NCI-H1694 (cell line): ENCODE measurements around the gene RSPRY1.
"Not testable (repeated sequence)": the region's sequence is repeated elsewhere in the genome, so short reads cannot be mapped to it uniquely, and the experiment has no call there.

Experiments
- DNase-seq: peaks from one replicate; lab custom pipeline; 2025; lab: John Stamatoyannopoulos, UW

RSPRY1 gene

DNA sequence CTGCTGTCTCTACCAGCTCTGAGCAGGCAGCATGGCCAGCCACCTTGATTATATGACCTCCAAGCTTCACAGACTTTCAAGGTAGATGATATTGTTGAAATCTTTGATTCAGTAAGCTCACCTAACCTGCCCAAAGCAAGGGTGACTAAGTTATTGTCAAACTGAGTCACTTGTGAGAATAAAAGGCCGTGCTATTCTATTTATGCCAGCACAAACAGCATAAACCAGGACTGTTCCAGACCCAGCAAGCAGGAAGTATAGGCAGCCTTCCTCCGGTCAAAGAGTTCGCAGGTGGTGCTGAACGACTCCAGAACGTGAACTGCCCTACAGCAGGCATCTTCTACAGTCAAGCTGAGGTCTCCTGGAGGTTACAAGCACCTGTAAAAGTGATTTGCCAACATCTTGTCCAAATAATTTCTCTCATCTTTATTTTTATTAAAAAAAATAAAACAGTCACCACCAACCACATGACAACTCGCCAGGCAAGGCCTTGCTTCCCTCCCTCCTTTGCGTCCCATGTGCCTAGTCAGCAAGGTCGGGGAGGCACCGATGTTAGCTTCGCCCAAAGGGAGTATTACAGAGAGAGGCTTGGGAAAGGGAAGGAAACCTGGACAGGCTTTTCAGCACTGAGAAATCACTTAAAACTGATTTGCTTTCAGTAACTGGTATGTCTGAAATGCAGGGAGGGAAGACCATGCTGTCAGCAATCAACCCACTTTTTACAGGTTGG lies 69.7 kb downstream of the RSPRY1 start:
- no peak for DNase-seq

DNA sequence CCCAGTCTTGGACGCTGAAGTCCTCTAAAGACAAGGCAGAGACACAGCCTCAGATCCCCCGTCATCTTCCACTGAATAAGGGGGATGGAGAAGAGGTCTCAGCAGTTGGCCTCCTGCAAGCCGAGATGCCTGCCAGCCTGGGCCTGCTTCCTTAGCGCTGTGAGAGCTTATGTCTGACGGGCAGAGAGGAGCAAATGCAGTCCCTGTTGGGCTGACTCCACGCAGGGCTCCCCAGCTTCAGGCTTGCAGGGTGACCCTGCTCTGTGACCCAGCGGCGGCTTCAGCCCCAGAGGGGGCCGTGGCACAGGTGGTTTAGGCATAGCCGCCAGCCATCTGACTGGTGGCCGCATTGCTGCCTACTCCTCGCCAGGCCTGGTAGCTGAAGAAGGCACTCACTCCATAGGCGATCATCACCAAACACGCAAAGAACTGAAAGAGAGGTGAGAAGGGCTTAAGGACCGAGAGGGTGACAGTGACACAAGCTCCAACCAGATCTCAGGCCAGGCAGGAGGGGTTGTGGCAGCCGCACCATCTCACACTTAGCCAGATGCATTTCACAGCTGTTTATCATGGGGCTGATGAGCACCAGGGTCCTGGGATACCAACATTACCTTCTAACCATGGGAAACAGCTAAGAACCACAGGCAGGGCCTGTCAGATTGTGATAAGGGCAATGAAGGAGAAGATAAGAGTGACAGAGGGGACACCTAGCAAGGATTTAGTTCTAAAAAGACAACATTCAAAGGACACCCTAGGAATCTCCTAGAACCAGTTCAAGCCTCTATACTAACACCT lies 70.7 kb downstream of the RSPRY1 start:
- DNase-seq = no peak

DNA sequence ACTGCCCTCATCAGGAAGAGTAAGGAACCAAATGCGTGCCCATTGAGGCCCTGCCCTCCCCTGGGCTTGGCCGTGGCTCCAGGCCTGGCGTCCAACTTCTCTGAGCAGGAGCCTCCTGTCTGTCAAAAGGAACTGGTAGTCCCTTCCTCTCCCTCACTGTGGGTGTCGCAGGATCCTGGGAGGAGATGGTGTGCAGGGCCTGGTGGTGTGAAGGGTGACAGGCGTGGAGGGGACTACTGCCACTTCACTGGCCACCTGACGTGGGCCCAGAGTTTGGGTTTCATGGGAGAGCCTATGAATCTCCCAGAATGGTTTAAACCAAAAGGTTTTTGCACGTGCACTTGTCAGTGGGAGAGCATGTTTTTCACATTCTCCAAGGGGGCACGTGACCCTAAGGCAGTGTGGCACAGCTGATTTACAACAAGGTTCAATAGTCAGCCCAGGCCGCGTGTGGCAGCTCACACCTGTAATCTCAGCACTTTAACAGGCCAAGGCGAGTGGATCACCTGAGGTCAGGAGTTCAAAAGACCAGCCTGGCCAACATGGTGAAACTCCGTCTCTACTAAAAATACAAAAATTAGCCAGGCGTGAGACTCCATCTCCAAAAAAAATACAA lies 71.4 kb downstream of the RSPRY1 start:
- no peak for DNase-seq

DNA sequence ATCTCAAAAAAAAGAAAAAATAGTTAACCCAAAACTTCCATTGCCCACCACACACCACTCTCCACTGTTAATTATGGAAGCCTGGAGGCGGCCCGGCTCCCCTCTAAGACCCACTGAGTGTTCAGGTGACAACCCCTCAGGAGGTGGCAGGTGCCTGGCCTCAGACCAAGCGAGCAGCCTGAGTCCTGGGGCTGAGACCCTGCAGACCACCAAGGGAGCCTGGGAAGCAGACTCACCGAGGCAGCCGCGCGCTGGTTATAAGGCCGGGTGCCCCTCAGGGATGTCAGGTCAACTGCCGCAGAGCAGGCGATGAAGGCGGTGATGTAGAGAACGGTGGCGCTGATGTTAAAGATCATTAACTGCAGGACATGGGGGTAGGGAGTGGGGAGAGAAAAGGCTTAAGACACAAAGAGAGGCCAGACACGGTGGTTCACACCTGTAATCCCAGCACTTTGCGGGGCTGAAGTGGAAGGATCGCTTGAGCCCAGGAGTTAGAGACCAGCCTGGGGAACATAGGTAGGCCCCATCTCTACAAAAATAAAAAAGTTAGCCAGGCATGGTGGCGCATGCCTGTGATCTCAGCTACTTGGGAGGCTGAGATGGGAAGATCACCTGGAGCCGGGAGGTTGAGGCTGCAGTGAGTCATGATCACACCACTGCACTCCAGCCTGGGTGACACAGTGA lies 72.2 kb downstream of the RSPRY1 start:
- DNase-seq = no peak

DNA sequence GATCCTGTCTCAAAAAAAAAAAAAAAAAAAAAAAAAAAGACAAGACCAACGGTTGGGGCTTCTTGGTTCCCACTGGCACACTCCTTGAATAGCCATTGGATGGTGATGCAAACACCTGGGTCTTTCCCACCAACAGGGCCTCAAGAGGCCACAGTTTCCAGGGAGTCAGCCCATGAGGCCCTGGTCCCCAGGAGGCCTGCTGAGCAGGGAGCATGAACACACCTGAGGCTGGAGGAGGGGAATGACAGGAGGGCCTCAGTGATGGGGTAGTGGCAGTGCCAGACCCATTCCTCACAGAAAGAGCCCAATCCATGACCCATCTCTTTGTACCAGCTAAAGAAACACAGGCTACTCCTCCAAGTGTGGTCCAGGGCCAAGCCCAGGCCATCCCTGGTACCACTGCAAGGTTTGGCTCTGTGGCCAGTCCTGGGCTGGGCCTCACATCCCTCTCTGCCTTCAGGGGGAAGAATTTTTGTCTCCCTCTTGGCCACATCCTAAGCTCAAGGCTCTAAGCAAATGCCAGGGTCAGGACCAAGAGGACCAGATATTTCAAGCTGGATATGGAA lies 72.9 kb downstream of the RSPRY1 start:
- no peak for DNase-seq

DNA sequence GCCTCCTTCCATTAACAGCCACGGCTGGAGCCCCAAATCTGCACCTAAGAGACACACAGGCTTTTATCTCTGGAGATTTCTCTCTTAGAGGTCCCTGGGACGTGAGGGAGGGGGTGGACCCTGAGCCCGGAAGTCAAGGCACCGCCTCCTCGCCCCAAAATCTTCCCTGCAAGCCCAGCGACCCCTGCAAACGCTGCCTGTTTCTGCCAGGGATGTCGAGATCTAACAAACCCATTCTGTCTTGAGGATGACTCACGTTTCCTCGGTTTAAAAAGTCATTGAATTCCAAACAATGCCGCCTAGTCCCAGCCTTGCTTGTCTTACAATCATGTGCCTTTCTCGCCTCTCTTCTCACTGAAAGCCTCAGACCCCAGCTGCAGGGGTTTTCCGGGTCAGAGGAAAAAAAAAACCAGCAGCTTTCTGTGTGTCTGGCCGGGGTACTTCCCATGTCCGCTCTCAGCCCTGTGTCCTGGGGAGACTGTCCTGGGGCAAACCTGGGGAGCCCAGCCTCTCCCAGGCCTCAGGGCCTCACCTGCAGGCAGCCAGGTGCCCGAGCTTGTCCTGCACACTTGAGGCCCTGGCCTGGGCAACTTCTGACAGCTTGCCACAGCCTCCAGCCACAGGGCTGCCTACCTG lies 74.3 kb downstream of the RSPRY1 start:
- DNase-seq = no peak

DNA sequence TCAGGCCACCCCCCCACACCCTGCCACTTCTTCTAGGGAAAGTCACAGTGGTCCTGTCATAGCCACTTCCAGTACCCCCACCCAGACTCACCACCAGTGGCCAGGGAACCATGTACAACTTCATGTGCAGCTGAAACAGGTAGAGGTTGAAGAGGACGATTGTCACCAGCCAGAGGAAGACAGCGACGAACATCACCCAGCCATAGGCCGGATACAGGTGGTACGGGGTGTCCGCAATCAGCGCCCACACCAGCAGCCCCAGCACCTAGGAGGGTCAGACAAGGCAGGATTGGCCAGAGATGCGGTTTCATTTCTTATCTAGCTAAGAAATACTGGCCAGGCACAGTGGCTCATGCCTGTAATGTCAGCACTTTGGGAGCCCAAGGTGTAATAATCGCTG lies 75.7 kb downstream of the RSPRY1 start:
- no peak for DNase-seq

DNA sequence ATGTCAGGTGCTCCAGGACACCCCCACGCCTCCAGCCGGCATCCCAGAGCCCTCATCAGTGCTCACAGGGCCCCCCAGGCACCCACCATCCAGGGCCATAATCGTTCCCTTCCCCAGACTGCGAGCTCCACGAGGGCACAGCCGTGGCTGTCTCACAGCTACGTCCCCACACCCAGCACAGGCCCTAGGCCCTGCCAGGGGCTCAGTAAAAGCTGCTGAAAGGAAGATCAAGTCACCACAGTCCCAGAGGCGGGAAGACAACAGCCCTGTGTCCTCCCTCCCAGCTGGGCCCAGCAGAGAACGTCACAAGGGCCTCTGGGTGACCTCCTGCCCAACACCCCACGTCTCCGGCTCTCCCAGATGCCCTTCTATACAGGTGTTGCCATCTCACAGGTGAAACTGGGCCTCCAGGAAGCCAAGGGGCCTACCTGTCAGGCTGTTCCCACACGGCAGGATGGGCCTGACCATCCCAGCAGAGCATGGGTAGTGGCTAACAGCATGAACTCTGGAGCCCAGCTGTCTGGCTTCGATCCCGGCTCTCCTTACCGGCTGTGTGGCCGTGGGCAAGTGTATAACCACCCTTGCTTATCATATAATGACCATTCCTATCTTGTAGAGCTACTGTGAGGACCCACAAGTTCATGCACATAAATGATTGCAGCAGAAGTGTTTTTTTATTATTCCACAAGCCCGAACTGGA lies 76.9 kb downstream of the RSPRY1 start:
- no peak for DNase-seq

DNA sequence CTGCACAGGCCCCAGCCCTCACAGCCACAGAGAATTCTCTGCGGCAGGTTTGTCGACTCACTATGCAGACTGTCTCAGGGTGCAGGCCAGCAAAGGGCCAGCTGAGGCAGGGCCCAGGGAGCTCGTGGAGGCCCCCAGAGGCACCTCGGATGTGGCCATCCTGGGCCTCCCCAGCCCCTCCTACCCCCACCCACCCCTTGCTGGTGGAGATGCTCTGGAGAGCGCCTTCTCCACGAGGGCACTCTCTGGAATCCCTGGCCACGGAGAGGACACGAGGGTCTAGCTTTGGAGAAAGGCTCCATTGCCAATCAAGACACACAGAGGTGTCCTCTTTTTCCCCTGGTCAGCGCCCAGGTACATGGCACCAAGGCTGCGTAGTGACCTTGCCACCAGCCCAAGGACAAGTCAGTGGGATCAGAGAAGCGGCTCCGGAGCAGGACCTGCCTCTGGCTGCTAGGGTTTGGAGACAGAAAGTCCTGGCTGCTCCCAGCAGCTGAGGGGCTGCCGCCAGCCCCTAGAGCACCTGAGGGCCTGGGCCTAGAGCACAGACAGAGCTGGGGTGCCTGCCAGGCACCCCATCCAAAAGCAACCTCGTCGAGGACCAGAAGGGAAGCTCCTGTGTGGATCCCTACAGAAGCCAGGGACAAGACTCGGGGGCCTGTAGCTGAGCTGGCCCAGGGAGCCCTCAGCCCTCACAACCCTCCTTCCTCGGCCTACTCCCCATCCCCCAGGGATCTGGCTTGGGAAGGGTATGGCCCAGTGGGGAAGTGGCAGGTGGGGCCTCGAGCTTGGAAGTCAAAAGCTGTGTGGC lies 77.6 kb downstream of the RSPRY1 start:
- DNase-seq = no peak

DNA sequence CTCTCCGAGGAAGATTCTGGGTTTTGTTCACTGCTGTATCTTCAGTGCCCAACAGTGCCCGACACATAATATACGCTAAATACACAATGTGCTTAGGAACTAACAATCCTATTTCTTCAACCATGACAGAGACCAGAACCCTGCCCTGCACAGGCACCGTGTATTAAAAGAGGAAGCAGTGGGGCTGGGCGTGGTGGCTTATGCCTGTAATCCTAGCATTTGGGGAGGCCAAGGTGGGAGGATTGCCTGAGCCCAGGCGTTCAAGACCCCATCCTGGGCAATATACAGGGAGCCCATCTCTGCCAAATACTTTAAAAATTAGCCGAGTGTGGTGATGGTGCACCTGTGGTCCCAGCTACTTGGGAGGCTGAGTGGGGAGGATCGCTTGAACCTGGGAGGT lies 78.3 kb downstream of the RSPRY1 start:
- DNase-seq = no peak

DNA sequence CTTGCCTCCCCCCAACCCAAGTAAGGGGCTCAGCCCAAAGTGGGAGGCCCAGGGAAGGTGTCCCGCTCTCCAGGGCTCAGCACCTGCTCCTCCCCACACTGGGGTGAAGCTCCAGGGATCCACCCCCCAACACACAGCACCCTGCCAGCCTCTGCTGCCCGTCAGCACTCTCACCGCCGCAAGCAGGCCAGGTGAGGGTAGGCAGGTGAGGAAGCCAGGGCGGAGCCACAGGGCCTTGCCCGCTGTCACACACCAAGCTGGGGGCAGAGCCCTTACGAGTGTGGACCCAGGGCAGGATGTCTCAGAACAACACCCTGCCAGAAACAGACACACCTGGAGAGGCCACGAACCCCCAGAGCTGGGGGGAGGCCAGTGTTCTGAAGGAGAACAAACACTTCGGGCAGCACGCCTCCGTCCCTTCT lies 78.8 kb downstream of the RSPRY1 start:
- no peak for DNase-seq

DNA sequence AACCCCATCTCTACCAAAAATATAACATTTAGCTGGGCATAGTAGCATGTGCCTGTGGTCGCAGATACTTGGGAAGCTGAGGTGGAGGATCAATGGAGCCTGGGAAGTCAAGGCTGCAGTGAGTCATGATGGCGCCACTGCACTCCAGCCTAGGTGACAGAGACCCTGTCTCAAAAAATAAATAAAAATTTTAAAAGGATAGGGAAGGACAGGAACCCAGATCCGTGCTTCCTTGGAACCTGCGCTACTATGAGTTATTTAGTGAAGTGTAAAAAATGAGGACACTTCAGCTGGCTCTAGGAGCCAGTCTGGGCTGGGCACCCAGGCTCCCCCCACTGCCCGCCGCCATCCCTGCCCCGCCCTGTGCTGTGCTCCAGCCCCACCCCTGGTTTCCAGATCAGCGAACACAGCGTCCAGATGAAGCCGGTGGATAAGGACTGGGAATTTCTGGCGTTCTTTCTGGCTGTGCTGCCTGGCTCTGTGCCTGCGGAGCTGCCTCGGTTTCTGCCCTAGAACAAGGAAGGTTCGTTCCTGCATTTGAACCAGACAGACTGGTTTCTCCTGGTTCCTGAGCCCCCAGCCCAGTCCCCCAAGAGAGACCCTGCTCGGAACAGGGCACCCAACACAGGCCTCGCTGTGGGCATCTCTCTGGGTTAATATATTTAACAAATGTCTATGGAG lies 79.9 kb downstream of the RSPRY1 start:
- no peak for DNase-seq

DNA sequence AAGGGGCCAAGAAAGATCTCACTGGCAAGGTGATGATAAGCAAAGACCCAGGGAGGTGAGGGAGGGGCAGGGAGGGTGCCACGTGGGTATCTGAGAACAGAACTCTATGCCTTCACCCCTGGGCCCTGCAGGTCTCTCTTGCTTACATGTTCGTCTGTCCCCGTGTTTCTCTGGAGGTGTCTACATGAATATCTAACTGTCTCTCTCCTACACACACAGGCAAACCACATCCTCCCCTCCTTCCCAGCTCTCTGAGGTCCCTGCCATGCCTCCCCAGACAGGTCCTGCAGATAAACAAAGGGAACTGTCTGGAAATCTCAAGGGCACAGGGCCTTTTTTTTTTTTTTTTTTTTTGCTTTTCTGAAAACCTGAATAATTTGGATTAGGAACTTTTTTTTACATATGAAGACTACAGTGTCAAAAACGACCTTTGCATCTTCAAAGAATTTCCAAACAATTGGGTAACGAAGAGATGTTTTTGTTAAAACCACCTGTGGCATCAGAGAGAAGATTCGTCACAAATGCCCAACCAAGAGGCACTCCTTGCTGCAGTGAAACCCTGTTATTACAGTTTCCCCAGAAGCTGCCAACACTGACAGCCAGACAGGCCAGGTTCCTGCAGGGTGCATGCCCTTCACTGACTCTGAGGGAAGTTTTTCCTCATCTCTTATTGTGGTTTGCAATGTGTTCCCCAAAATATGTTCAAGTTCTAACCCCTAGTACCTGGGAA lies 80.6 kb downstream of the RSPRY1 start:
- DNase-seq = no peak

DNA sequence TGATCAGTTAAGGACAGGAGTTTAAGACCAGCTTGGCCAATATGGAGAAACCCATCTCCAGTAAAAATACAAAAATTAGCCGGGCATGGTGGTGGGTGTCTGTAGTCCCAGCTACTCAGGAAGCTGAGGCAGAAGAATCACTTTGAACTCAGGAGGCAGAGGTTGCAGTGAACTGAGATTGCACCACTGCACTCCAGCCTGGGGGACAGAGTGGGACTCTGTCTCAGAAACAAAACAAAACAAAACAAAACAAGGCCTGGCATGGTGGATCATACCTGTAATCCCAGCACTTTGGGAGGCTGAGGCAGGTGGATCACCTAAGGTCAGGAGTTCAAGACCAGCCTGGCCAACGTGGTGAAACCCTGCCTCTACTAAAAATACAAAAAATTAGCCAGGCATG lies 81.2 kb downstream of the RSPRY1 start:
- DNase-seq = not testable (repeated sequence)

DNA sequence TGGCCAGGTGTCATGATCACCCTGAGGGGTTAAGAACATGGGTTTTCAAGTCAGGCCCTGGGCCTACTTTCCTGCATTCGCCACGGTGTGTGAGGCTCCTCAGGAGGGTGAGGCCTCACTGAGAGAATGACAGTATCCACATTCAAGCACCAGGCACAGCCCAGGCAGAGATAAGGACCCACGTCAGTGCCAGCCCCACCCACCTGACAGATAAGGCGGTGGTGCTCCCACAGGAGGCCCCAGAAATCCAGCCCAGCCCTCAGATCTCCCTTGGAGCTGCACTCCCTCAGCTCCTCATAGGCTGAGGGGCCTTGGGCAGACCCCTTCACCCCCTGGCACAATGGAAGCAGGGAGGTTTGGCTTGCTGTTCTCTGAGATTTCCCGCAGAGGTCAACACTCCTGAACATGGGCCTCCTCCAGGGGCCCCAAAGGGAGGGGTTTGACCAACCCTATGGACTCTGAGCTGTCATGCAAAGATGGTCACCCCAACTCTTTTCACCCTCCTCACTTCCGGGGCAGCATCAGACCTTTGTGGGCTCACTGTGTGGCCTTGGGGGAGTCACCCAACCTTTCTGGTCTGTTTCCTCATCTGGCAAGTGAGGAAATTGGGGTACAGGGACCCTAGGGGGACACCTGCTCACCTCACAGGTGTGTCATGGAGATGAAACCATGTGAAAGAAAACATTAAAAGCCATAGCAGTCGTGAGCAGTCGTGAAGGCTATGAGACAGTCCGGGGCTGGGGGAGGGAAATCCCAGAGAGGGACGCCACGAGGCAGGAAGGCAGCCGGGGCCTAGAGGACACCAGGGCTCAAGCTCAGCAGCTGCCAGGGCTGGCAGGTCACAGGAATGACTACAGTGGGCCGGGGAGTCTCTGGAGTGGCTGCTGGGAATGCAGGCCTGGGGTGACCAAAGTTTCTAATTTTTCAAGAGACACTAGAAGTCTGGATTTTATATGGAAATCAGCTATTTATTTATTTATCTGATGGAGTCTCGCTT lies 83.0 kb downstream of the RSPRY1 start:
- DNase-seq = no peak

DNA sequence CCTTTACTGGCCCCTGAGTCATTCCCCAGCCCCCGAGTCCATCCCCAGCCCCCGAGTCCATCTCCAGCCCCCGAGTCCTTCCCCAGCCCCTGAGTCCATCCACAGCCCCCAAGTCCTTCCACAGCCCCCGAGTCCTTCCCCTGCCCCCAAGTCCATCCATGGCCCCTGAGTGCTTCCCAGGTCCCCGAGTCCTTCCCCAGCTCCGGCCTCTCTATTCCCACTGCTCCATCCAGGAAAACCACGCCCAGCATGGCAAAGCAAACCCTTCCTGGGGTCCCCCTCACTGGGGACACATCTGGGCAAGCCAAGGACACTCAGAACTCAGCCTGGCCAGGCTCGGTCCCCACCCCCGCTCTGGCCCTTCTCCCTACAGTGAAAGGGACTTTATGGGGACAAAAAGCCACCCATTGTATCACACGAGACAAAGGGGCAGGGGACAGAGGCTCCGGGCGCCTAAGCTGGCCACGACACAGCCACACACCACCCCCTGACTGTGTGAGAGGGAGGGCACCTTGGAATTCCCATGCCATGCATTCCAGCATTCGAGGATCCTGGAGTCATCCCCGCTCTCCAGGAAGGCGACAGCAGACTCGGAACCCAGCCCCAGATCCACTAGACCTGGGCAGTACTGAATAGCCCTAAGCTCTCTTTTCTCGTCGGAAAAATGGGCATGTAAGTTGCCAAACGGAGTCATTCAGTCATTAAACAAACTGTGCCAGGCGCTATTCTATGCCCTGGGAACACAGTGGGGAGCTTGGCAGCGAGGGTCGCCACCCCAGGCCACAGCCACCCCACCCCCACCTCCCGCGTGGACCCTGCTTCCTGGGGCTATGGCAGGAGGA lies 84.3 kb downstream of the RSPRY1 start:
- no peak for DNase-seq

DNA sequence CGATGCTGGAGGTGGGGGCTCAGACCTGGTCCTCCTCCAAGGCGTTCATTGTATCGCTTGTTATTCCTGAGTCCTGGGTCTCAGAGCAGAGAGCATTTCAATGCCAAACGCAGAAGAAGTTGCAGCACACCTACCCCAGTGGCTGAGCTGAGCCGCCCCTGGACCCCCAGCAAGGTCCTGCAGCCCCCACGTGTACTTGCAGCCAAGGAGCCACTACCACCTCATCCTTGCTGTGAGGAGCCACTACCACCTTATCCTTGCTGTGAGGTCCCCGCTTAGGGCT lies 84.9 kb downstream of the RSPRY1 start:
- no peak for DNase-seq
